RWPE2 (cell line): ENCODE data around the gene CLEC16A.

ENCODE experiments used
- ATAC-seq: fragments of 200-7000 bp; cut with Tn5 transposase; 3 replicates; pipeline ENCODE4 v1.9.1; 2021; ENCODE audit warnings: low read depth
- DNase-seq: peaks from one replicate; pipeline ENCODE4 v3.0.0-alpha.2; 2020; ENCODE audit warnings: low spot score
- H3K27ac ChIP-seq: fragments of 450-650 bp; 2 replicates; pipeline ENCODE4 v1.5.1; 2017; ENCODE audit warnings: mild to moderate bottlenecking; ENCODE audit not compliant: poor library complexity, severe bottlenecking
- H3K27me3 ChIP-seq: fragments of 250-450 bp; sonication (Bioruptor Pico); 2 replicates; pipeline ENCODE4 v1.5.1; 2021; ENCODE audit warnings: mild to moderate bottlenecking, moderate library complexity; ENCODE audit not compliant: insufficient read depth, poor library complexity, severe bottlenecking
- H3K36me3 ChIP-seq: fragments of 250-450 bp; sonication (Bioruptor Pico); 2 replicates; pipeline ENCODE4 v1.5.1; 2020; ENCODE audit warnings: low read depth, mild to moderate bottlenecking, moderate library complexity
- H3K4me1 ChIP-seq: fragments of 250-450 bp; sonication (Bioruptor Pico); 2 replicates; pipeline ENCODE4 v1.5.1; 2021; ENCODE audit warnings: mild to moderate bottlenecking, moderate library complexity; ENCODE audit not compliant: insufficient read depth, poor library complexity, severe bottlenecking
- H3K4me3 ChIP-seq: fragments of 250-450 bp; sonication (Bioruptor Pico); 2 replicates; pipeline ENCODE4 v1.5.1; 2021; ENCODE audit warnings: mild to moderate bottlenecking, moderate library complexity; ENCODE audit not compliant: severe bottlenecking
- H3K9me3 ChIP-seq: fragments of 250-450 bp; sonication (Bioruptor Pico); 2 replicates; pipeline ENCODE4 v1.5.1; 2021; ENCODE audit warnings: mild to moderate bottlenecking, moderate library complexity; ENCODE audit not compliant: severe bottlenecking
- TF ChIP-seq, protein P1 (sequence below): fragments of 450-650 bp; IDR thresholded peaks from one replicate; pipeline ENCODE4 v1.5.1; 2017; ENCODE audit warnings: mild to moderate bottlenecking, moderate library complexity; ENCODE audit not compliant: poor library complexity, severe bottlenecking

Gene CLEC16A

DNA sequence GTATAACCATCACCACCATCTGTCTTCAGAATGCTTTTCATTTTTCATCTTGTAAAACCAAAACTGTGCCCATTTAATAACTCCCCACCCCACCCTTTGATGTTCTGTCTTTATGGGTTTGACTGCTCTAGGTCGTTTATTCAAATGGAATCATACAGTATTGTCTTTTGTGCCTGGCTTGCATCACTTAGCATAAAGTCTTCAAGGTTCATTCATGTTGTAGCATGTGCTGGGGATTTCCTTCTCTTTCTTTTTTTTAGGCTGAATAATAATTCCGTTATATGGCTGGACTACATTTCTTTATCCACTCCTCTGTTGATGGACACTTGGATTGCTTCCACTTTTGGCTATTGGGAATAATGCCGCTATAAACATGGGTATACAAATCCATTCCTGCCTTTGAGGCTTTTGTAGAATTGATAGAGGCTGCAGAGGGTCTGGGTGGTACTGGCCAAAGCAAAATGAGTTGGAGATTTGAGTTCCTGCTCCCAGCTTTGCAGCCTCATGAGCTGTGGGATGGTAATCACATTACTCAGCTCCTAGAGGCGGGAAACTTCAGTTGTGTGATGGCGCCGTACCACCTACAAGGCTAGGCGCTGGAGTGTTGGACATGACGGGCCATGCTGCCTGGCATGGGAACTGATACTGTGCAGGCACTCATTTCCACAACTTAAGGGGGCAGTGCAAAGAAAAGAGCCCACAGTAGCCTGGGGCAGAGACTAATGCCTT, 64.8 kb downstream of the CLEC16A start:
- Histone ChIP-seq H3K27me3 (no peaks in the 10 kb centered on the region), H3K36me3 (peaks cover 4% of the 10 kb centered on the region), H3K27ac (no peak overlapping the region), H3K9me3 (no peaks in the 10 kb centered on the region), H3K4me1 (peaks cover 17% of the 10 kb centered on the region), H3K4me3 (no peak overlapping the region)
- DNase-seq (no peak), ATAC-seq (0 out of 3 replicates have a peak, but pooled peaks have one; percentile 18)
- TF ChIP-seq, protein P1, sequence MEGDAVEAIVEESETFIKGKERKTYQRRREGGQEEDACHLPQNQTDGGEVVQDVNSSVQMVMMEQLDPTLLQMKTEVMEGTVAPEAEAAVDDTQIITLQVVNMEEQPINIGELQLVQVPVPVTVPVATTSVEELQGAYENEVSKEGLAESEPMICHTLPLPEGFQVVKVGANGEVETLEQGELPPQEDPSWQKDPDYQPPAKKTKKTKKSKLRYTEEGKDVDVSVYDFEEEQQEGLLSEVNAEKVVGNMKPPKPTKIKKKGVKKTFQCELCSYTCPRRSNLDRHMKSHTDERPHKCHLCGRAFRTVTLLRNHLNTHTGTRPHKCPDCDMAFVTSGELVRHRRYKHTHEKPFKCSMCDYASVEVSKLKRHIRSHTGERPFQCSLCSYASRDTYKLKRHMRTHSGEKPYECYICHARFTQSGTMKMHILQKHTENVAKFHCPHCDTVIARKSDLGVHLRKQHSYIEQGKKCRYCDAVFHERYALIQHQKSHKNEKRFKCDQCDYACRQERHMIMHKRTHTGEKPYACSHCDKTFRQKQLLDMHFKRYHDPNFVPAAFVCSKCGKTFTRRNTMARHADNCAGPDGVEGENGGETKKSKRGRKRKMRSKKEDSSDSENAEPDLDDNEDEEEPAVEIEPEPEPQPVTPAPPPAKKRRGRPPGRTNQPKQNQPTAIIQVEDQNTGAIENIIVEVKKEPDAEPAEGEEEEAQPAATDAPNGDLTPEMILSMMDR, result no peak

DNA sequence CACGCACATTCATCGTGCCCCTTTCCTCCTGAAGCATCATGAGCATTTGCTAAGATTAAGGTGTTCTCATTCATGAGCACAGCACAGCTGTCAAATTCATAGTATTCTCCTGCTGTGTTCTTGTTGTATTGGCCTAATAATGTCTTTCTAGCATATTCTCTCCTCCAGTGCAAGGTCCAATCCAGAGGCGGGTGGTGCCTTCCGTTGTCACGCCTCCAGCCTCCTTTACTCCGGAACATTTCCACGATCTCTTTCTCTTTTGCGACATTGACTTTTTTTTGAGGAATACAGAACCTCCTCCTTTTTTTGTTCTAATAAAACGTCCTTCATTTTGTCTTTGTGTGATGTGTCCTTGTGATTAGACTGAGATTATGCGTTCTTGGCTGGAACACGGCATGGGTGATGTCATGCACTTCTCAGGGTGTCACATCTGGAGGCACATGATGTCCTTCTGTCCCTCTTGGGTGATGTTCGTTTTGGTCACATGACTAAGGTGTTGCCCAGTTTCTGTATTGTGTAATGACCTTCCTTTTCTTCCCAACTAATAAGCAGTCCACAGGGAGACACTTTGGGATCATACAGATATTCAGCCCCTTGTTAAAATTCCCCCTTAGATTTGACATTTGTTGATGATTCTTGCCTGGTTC, 66.3 kb downstream of the CLEC16A start:
- H3K4me1 ChIP-seq, result peaks cover 8% of the 10 kb centered on the region
- no peak overlapping the region for H3K27ac ChIP-seq
- TF ChIP-seq, protein P1, result no peak
- DNase-seq (no peak), ATAC-seq (no peak)
- no peaks in the 10 kb centered on the region for H3K27me3 ChIP-seq
- H3K4me3 ChIP-seq, result no peak overlapping the region
- H3K36me3 ChIP-seq, result peaks cover 6% of the 10 kb centered on the region; the same call in 1 of the 2 replicates
- H3K9me3 ChIP-seq, result no peaks in the 10 kb centered on the region

DNA sequence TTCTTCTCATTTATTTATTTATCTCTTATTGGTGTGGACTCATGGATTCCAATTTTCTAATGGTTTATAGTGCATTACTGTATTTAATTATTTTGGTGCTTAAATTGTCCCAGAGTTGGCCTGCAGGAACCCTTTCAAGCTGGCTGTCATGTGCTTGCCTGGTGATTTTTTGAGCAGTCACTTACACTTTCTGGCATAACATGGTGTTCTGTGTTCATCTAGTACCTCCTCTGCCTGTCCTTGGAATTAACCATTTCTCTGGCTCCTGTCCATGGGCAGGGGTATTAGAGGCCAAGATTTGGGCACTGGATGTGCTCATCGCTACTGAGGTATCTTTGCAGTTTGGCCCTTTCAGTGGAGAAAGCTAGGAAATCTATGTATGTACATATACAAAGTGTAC, 67.0 kb downstream of the CLEC16A start:
- Histone ChIP-seq H3K4me1 (peaks cover 7% of the 10 kb centered on the region), H3K36me3 (peaks cover 6% of the 10 kb centered on the region; the same call in 1 of the 2 replicates), H3K27ac (no peak overlapping the region), H3K9me3 (no peaks in the 10 kb centered on the region), H3K27me3 (no peaks in the 10 kb centered on the region), H3K4me3 (no peak overlapping the region)
- ATAC-seq (no peak), DNase-seq (no peak)
- TF ChIP-seq, protein P1, result no peak

DNA sequence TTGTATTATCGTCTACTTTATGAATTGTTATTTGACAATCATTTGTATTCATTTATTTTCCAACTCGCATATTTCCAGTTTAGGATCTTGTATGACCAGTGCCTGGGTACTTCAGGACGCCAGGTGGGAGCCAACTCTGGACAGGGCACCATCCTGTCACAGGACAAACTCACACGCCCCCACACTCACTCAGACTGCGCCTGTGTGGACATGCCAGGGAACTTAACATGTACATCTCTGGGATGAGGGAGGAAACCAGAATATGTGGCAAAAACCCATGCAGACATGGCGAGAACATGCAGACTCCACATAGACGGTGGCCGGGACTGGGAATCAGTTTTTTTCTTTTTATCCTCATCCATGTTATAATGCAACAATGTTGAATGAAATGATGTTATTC, 68.5 kb downstream of the CLEC16A start:
- H3K27me3 ChIP-seq, result no peaks in the 10 kb centered on the region
- H3K4me3 ChIP-seq, result no peak overlapping the region
- peaks cover 19% of the 10 kb centered on the region for H3K4me1 ChIP-seq
- ATAC-seq (no peak), DNase-seq (no peak)
- no peaks in the 10 kb centered on the region for H3K9me3 ChIP-seq
- peaks cover 10% of the 10 kb centered on the region; the same call in 1 of the 2 replicates for H3K36me3 ChIP-seq
- TF ChIP-seq, protein P1, result no peak
- no peak overlapping the region for H3K27ac ChIP-seq

DNA sequence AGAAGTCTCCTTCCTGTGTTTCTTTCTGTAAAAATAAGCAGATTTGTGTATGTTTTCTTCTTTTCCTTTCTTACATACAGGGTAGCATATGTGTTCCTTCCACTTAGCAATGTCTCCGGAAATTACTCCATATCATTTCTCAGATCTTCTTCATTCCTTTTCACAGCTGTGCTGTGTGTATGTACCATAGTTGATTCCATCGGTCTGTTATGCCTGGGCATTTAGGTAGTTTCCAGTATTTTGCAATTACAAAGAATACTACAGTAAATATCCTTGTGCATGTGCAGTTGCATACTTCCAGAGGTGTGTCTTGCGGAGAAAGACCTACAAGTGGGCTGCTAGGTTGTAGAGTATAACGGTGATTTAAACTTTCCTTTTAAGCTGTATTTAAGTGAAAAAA, 69.8 kb downstream of the CLEC16A start:
- H3K4me1 ChIP-seq, result peaks cover 15% of the 10 kb centered on the region
- TF ChIP-seq, protein P1, result no peak
- H3K36me3 ChIP-seq, result peaks cover 10% of the 10 kb centered on the region; the same call in 1 of the 2 replicates
- DNase-seq (no peak), ATAC-seq (no peak)
- no peaks in the 10 kb centered on the region for H3K9me3 ChIP-seq
- H3K4me3 ChIP-seq, result no peak overlapping the region
- H3K27ac ChIP-seq, result no peak overlapping the region
- no peaks in the 10 kb centered on the region for H3K27me3 ChIP-seq
